SK-N-MC (cell line): ENCODE results near the gene DNAI1.

Experiments used
- EZH2 ChIP-seq: fragments of 200-600 bp; sonication (generic); IDR thresholded peaks from one replicate; pipeline ENCODE4 v1.6.1; 2017; ENCODE audit warnings: antibody characterized with exemption
- FOXP2 ChIP-seq: optimal IDR thresholded peaks from 2 replicates; pipeline ENCODE3; 2011; ENCODE audit warnings: mild to moderate bottlenecking, moderate library complexity; ENCODE audit not compliant: insufficient read depth; ENCODE audit errors: extremely low read length, control extremely low read depth
- POLR2AphosphoS5 ChIP-seq: IDR thresholded peaks from 2 replicates; pipeline ENCODE4 v1.6.1; 2012; ENCODE audit warnings: mild to moderate bottlenecking, low read depth, low read length, borderline replicate concordance

DNA sequence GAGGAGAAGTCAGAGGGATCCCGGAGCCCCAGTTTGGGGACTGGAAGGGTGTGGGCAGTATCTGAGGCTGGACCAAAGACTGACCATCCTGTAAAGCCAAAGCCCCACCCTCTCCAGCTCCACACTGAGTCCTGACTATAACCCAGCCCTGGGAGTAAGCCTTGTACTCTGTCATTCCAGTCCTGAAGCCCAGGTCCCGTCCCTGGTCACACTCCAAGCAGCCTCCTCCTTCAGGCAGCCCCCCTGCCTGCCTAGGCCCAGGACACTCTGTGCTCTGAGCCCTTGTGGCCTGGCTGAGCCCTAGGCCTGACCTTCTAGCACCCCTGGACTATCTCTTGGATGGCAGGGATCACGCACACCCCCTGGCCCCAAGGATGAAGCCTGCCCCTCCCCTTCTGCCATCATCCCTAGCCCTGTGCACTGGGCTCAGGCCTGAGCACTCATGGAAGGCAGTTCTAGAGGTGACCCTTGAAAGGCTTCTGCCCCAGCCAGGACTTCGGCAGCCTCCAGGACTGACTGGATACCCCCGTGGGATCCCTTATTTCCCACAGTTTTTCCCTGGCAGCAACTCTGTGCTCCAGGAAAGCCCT lies 92.2 kb downstream of the DNAI1 start:
- no peak for TF ChIP-seq POLR2AphosphoS5
- no peak for TF ChIP-seq EZH2
- no peak for TF ChIP-seq FOXP2
